ENCODE measurements around the gene CDCP1.

DNA sequence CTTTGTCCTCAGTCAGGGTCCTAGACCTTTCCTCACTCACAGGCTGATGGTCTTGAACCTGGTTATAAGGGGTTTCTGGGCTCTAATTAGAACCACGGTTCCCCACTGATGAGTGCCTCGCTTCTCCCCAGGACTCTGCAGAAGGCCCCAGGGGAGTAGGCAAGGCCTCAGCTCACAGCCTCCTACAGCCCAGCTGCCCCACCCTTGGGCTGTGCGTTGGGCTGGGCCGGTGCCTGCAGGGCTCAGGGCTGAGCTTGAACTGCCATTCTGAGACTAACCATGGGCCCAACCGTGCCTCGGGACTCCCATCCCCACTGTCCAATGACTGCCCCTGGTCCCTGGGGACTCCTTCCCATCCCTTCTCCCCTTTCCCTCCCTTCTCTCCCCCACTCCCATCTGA lies 94.5 kb downstream of the CDCP1 start:
- TF ChIP-seq CEBPB (IDR thresholded peaks at IDR 0.05) (no peak), TEAD4 (IDR thresholded peaks at IDR 0.05) (no peak), EGR1 (IDR thresholded peaks at IDR 0.05) (no peak), CREB1 (IDR thresholded peaks at IDR 0.05; ENCODE audit: low read depth) (no peak), YY1 (IDR thresholded peaks at IDR 0.05; ENCODE audit: low read depth) (no peak), TAF1 (IDR thresholded peaks at IDR 0.05; ENCODE audit: low read depth) (no peak), FOXM1 (IDR thresholded peaks at IDR 0.05; ENCODE audit: borderline replicate concordance, low read depth) (no peak), TCF12 (IDR thresholded peaks at IDR 0.05; ENCODE audit: low read depth) (no peak), RAD21 (IDR thresholded peaks at IDR 0.05; ENCODE audit: low read depth) (no peak)
- TF ChIP-seq, protein P1, sequence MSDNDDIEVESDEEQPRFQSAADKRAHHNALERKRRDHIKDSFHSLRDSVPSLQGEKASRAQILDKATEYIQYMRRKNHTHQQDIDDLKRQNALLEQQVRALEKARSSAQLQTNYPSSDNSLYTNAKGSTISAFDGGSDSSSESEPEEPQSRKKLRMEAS (IDR thresholded peaks at IDR 0.05) = no peak
